ENCODE data around the gene APOC3.

GRCh38 chr11:116879800-116880625 lies 50.3 kb downstream of the APOC3 start:
- TF ChIP-seq CTCF (IDR thresholded peaks at IDR 0.05) (peak; percentile 50 to 84 (median 66)), POLR2A (IDR thresholded peaks at IDR 0.05) (no peak)

All from thyroid gland (tissue), 4 donors.